ENCODE results near the gene LRRC40. TPM values are rescaled to one million over a fixed set of nuclear protein-coding genes. Genes with fewer than 3 reads are reported as not detected.

LRRC40 gene
- 10.3 TPM for total RNA-seq
- long read RNA-seq, transcript LRRC40-201 (15 exons, 2,884 nt), result major isoform, 22 of 23 reads
- long read RNA-seq, partial matches to known transcripts, result 0 of 23 reads
- long read RNA-seq, other reads (novel, unspliced or antisense), result 1 of 23 reads

GRCh38 chr1:70205434-70206118, at the start of gene LRRC40:
Gene LRRC40, minus strand, starts transcription at chr1:70205579. Its CDS starts 39 bp downstream, at chr1:70205540.
- ATAC-seq, result peak; percentile 100
- no peaks in the 10 kb centered on the region for H3K9me3 ChIP-seq
- intact Hi-C loops (cut with DNase I), result no loop called here

GRCh38 chr1:70248729-70249128, 43.4 kb upstream of the LRRC40 start:
- H3K4me1 ChIP-seq, result no peaks in the 10 kb centered on the region
- H3K9me3 ChIP-seq, result no peaks in the 10 kb centered on the region
- H3K4me3 ChIP-seq, result no peak overlapping the region
- ATAC-seq, result no peak
- H3K27ac ChIP-seq, result no peak overlapping the region
- peaks cover 98% of the 10 kb centered on the region for H3K36me3 ChIP-seq
- H3K27me3 ChIP-seq, result no peaks in the 10 kb centered on the region
- intact Hi-C loops (cut with DNase I), result no loop called here
- no peak for TF ChIP-seq CTCF (IDR thresholded peaks at IDR 0.05)
- no peak for DNase-seq

More at GRCh38 chr1:70205434-70206118, at the start of gene LRRC40:
- DNase-seq, result peak; percentile 98
- Histone ChIP-seq H3K4me1 (peaks cover 50% of the 10 kb centered on the region), H3K27ac (peak within 1 kb of the TSS; percentile 97), H3K36me3 (peaks cover 17% of the 10 kb centered on the region), H3K4me3 (peak within 1 kb of the TSS; percentile 94), H3K27me3 (no peaks in the 10 kb centered on the region)
- no peak for TF ChIP-seq CTCF (IDR thresholded peaks at IDR 0.05)

- Histone ChIP-seq H3K9me3 (no peaks in the 10 kb centered on the region), H3K4me3 (no peak overlapping the region), H3K4me1 (no peaks in the 10 kb centered on the region), H3K27me3 (no peaks in the 10 kb centered on the region), H3K36me3 (peaks cover 99% of the 10 kb centered on the region), H3K27ac (no peak overlapping the region)
- intact Hi-C loops (cut with DNase I), result no loop called here
- no peak for TF ChIP-seq CTCF (IDR thresholded peaks at IDR 0.05)
- ATAC-seq (no peak), DNase-seq (no peak)
Observed at GRCh38 chr1:70247768-70248167, 42.4 kb upstream of the LRRC40 start.

- Histone ChIP-seq H3K27ac (no peak overlapping the region), H3K27me3 (no peaks in the 10 kb centered on the region), H3K36me3 (peaks cover 100% of the 10 kb centered on the region), H3K4me3 (no peak overlapping the region), H3K9me3 (no peaks in the 10 kb centered on the region), H3K4me1 (no peaks in the 10 kb centered on the region)
- TF ChIP-seq CTCF (IDR thresholded peaks at IDR 0.05), result no peak
- ATAC-seq (no peak), DNase-seq (no peak)
- intact Hi-C loops (cut with DNase I), result no loop called here
Observed at GRCh38 chr1:70247122-70247521, 41.7 kb upstream of the LRRC40 start.

GRCh38 chr1:70239940-70240339, 34.6 kb upstream of the LRRC40 start:
- TF ChIP-seq CTCF (IDR thresholded peaks at IDR 0.05), result no peak
- intact Hi-C loops (cut with DNase I), result loop anchor here (10.0 kb wide), 1 partner anchor 835 kb away; no protein-coding TSS in a partner anchor
- no peak overlapping the region for H3K4me3 ChIP-seq
- no peak overlapping the region for H3K27ac ChIP-seq
- peaks cover 100% of the 10 kb centered on the region for H3K36me3 ChIP-seq
- H3K4me1 ChIP-seq, result no peaks in the 10 kb centered on the region
- DNase-seq (no peak), ATAC-seq (no peak)
- no peaks in the 10 kb centered on the region for H3K9me3 ChIP-seq
- no peaks in the 10 kb centered on the region for H3K27me3 ChIP-seq
